Activated CD4-positive, alpha-beta T cell treated with anti-CD3 and anti-CD28 coated beads, Interleukin-2, amount 10 ng/mL, durations not matched to agents 7 days and 5 days (primary cell): ENCODE results near the gene CARM1. TPM values are rescaled to one million over a fixed set of nuclear protein-coding genes. Genes with fewer than 3 reads are reported as not detected.
A peak's percentile ranks its signal among the peaks of the same experiment; 100 is the strongest.
"Not testable (repeated sequence)": the region's sequence is repeated elsewhere in the genome, so short reads cannot be mapped to it uniquely, and the experiment has no call there.

Experiments
- CTCF ChIA-PET: fragments of 350-600 bp; sonication (Branson Sonifier 250); formaldehyde crosslinking; loops from one replicate; lab custom pipeline; 2021; ENCODE audit warnings: antibody characterized with exemption; lab: Charles Lee
- POLR2A ChIA-PET: fragments of 350-600 bp; sonication (Branson Sonifier 250); formaldehyde crosslinking; loops from one replicate; lab custom pipeline; 2021; ENCODE audit warnings: antibody characterized with exemption; lab: Charles Lee
- DNase-seq: peaks from one replicate; pipeline ENCODE4 v3.0.0-alpha.2; 2020
- H3K27ac Mint-ChIP-seq: one replicate; pipeline ENCODE4 v1.8.0; 2021; ENCODE audit warnings: mild to moderate bottlenecking, moderate library complexity, mixed read lengths
- H3K27me3 Mint-ChIP-seq: one replicate; pipeline ENCODE4 v1.8.0; 2021; ENCODE audit warnings: mixed read lengths
- H3K36me3 Mint-ChIP-seq: one replicate; pipeline ENCODE4 v1.8.0; 2021; ENCODE audit warnings: low read depth, mixed read lengths
- H3K4me1 Mint-ChIP-seq: one replicate; pipeline ENCODE4 v1.8.0; 2021; ENCODE audit warnings: mixed read lengths
- H3K4me3 Mint-ChIP-seq: one replicate; pipeline ENCODE4 v1.8.0; 2021; ENCODE audit warnings: mild to moderate bottlenecking, moderate library complexity, mixed read lengths
- H3K9me3 Mint-ChIP-seq: one replicate; pipeline ENCODE4 v1.8.0; 2021; ENCODE audit warnings: mixed read lengths
- total RNA-seq, 2 experiments: library from RNA; stranded (reverse); gene quantifications; one replicate each; pipeline ENCODE4 v1.2.3, GENCODE V29; 2021

Gene CARM1
- total RNA-seq, 2 experiments from 2014 or later, result 32.4 to 34.3 TPM

GRCh38 chr19:10936661-10937084 is 65.3 kb downstream of the CARM1 start:
- Mint-ChIP-seq H3K4me3 (no peak overlapping the region), H3K27ac (no peak overlapping the region), H3K36me3 (peaks cover 3% of the 10 kb centered on the region), H3K9me3 (no peaks in the 10 kb centered on the region), H3K27me3 (no peaks in the 10 kb centered on the region), H3K4me1 (peaks cover 14% of the 10 kb centered on the region)
- POLR2A ChIA-PET, result no interaction called here
- peak; percentile 52 for DNase-seq
- CTCF ChIA-PET, result interaction anchor here (0.5 to 1.4 kb wide), 23 partner anchors 9 to 1056 kb away, joined by 3 to 7 read pairs (median 4); no protein-coding TSS in a partner anchor

GRCh38 chr19:10941649-10942048 is 70.3 kb downstream of the CARM1 start:
- POLR2A ChIA-PET, H3K27me3 Mint-ChIP-seq, H3K9me3 Mint-ChIP-seq, H3K4me3 Mint-ChIP-seq, H3K36me3 Mint-ChIP-seq, H3K27ac Mint-ChIP-seq, DNase-seq: not testable (repeated sequence)
- peaks cover 18% of the 10 kb centered on the region for H3K4me1 Mint-ChIP-seq
- CTCF ChIA-PET, result interaction anchor here (0.5 to 3.5 kb wide), 16 partner anchors 10 to 457 kb away, joined by 3 to 16 read pairs (median 4); partner anchors contain the start of gene SMARCA4

GRCh38 chr19:10943412-10943811 is 72.1 kb downstream of the CARM1 start:
- H3K9me3 Mint-ChIP-seq, DNase-seq, POLR2A ChIA-PET, H3K36me3 Mint-ChIP-seq, H3K4me3 Mint-ChIP-seq, H3K27ac Mint-ChIP-seq, H3K27me3 Mint-ChIP-seq: not testable (repeated sequence)
- CTCF ChIA-PET, result interaction anchor here (1.6 to 3.5 kb wide), 3 partner anchors 15 to 25 kb away, joined by 4 to 14 read pairs (median 10); partner anchors contain the start of gene SMARCA4
- peaks cover 17% of the 10 kb centered on the region for H3K4me1 Mint-ChIP-seq

GRCh38 chr19:10945264-10945663 is 73.9 kb downstream of the CARM1 start:
- Mint-ChIP-seq H3K4me1 (peaks cover 9% of the 10 kb centered on the region), H3K9me3 (no peaks in the 10 kb centered on the region), H3K27me3 (no peaks in the 10 kb centered on the region), H3K36me3 (no peaks in the 10 kb centered on the region), H3K4me3 (no peak overlapping the region), H3K27ac (no peak overlapping the region)
- ChIA-PET POLR2A (no interaction called here), CTCF (interaction anchor here (0.6 to 1.8 kb wide), 4 partner anchors 9 to 15 kb away, joined by 3 to 7 read pairs (median 4); no protein-coding TSS in a partner anchor)
- no peak for DNase-seq

- Mint-ChIP-seq H3K9me3 (no peaks in the 10 kb centered on the region), H3K27ac (no peak overlapping the region), H3K36me3 (no peaks in the 10 kb centered on the region), H3K4me3 (no peak overlapping the region), H3K27me3 (no peaks in the 10 kb centered on the region), H3K4me1 (peaks cover 6% of the 10 kb centered on the region)
- no peak for DNase-seq
- CTCF ChIA-PET, result no interaction called here
- POLR2A ChIA-PET, result no interaction called here
These were observed 75.8 kb downstream of the CARM1 start for GRCh38 chr19:10946958-10947657.

- ChIA-PET POLR2A (no interaction called here), CTCF (interaction anchor here (0.9 to 1.6 kb wide), 4 partner anchors 11 to 235 kb away, joined by 3 to 4 read pairs (median 4); partner anchors contain the start of gene DNM2)
- Mint-ChIP-seq H3K4me3 (no peak overlapping the region), H3K27ac (no peak overlapping the region), H3K36me3 (no peaks in the 10 kb centered on the region), H3K9me3 (no peaks in the 10 kb centered on the region), H3K27me3 (no peaks in the 10 kb centered on the region), H3K4me1 (peaks cover 2% of the 10 kb centered on the region)
- DNase-seq, result no peak
These were observed 81.5 kb downstream of the CARM1 start for GRCh38 chr19:10952809-10953208.

GRCh38 chr19:10959277-10959968 is 88.1 kb downstream of the CARM1 start:
- Mint-ChIP-seq H3K4me1 (peaks cover 37% of the 10 kb centered on the region), H3K4me3 (peak overlapping the region; percentile 81), H3K27ac (peak overlapping the region; percentile 92)
- H3K36me3 Mint-ChIP-seq, H3K27me3 Mint-ChIP-seq, POLR2A ChIA-PET, H3K9me3 Mint-ChIP-seq, DNase-seq: not testable (repeated sequence)
- CTCF ChIA-PET, result interaction anchor here (0.6 to 2.7 kb wide), 5 partner anchors 11 to 426 kb away, joined by 3 to 14 read pairs (median 3); no protein-coding TSS in a partner anchor

- CTCF ChIA-PET, result interaction anchor here (2.2 kb wide), 1 partner anchor 18 kb away, joined by 10 read pairs; no protein-coding TSS in a partner anchor
- no peaks in the 10 kb centered on the region for H3K27me3 Mint-ChIP-seq
- H3K4me1 Mint-ChIP-seq, result peaks cover 47% of the 10 kb centered on the region
- peak within 1 kb of the TSS; percentile 91 for H3K4me3 Mint-ChIP-seq
- H3K27ac Mint-ChIP-seq, result peak within 1 kb of the TSS; percentile 92
- POLR2A ChIA-PET, result no interaction called here
- DNase-seq, result peak; percentile 96
- peaks cover 7% of the 10 kb centered on the region for H3K36me3 Mint-ChIP-seq
- H3K9me3 Mint-ChIP-seq, result no peaks in the 10 kb centered on the region
These were observed 89.1 kb downstream of the CARM1 start, which contains the start of gene SMARCA4 for GRCh38 chr19:10960314-10961072. TSS of gene SMARCA4 (plus strand) at chr19:10961030. CDS start at chr19:10984152, 23,122 bp downstream.

GRCh38 chr19:10961073-10961860 is 89.9 kb downstream of the CARM1 start:
- Mint-ChIP-seq H3K9me3 (no peaks in the 10 kb centered on the region), H3K27ac (peak overlapping the region; percentile 89), H3K4me1 (peaks cover 49% of the 10 kb centered on the region), H3K36me3 (peaks cover 10% of the 10 kb centered on the region), H3K4me3 (peak overlapping the region; percentile 91), H3K27me3 (no peaks in the 10 kb centered on the region)
- ChIA-PET POLR2A (no interaction called here), CTCF (interaction anchor here (0.8 to 2.2 kb wide), 2 partner anchors 19 to 95 kb away, joined by 4 to 10 read pairs; no protein-coding TSS in a partner anchor)
- peak; percentile 25 for DNase-seq

GRCh38 chr19:10962863-10963262 is 91.5 kb downstream of the CARM1 start:
- ChIA-PET CTCF (interaction anchor here (1.0 to 2.2 kb wide), 2 partner anchors 21 kb away, joined by 4 to 10 read pairs; no protein-coding TSS in a partner anchor), POLR2A (no interaction called here)
- Mint-ChIP-seq H3K36me3 (peaks cover 10% of the 10 kb centered on the region), H3K4me3 (peak overlapping the region; percentile 91), H3K27me3 (no peaks in the 10 kb centered on the region), H3K27ac (peak overlapping the region; percentile 83), H3K4me1 (peaks cover 53% of the 10 kb centered on the region), H3K9me3 (no peaks in the 10 kb centered on the region)
- no peak for DNase-seq

- Mint-ChIP-seq H3K4me1 (peaks cover 59% of the 10 kb centered on the region), H3K36me3 (peaks cover 10% of the 10 kb centered on the region), H3K9me3 (no peaks in the 10 kb centered on the region), H3K4me3 (peak overlapping the region; percentile 29), H3K27ac (peak overlapping the region; percentile 88), H3K27me3 (no peaks in the 10 kb centered on the region)
- POLR2A ChIA-PET, result no interaction called here
- no peak for DNase-seq
- CTCF ChIA-PET, result interaction anchor here (0.6 to 1.6 kb wide), 3 partner anchors 20 to 93 kb away, joined by 4 to 6 read pairs (median 5); partner anchors contain the start of gene CARM1
These were observed 92.5 kb downstream of the CARM1 start for GRCh38 chr19:10963865-10964264.
